Measurements from ENCODE around the gene NOL4L. TPM values are rescaled to one million over a fixed set of nuclear protein-coding genes. Genes with fewer than 3 reads are reported as not detected.

The NOL4L gene
- total RNA-seq, 2 donors from 2014 or later: 39.6 to 50.7 TPM

- peak; percentile 33 for DNase-seq
- Mint-ChIP-seq H3K9me3 (no peaks in the 10 kb centered on the region), H3K4me3 (no peak overlapping the region), H3K27ac (no peak overlapping the region), H3K36me3 (ENCODE audit: low read depth) (peaks cover 46% of the 10 kb centered on the region), H3K4me1 (peaks cover 40% of the 10 kb centered on the region), H3K27me3 (ENCODE audit: insufficient read depth) (no peaks in the 10 kb centered on the region)
- WGBS, 2 experiments (ENCODE audit: insufficient coverage in 1 of 2, insufficient read length in 1 of 2): 93 to 96% methylated on average over 7 of the region's 10 CpGs
- TF ChIP-seq, protein P1, sequence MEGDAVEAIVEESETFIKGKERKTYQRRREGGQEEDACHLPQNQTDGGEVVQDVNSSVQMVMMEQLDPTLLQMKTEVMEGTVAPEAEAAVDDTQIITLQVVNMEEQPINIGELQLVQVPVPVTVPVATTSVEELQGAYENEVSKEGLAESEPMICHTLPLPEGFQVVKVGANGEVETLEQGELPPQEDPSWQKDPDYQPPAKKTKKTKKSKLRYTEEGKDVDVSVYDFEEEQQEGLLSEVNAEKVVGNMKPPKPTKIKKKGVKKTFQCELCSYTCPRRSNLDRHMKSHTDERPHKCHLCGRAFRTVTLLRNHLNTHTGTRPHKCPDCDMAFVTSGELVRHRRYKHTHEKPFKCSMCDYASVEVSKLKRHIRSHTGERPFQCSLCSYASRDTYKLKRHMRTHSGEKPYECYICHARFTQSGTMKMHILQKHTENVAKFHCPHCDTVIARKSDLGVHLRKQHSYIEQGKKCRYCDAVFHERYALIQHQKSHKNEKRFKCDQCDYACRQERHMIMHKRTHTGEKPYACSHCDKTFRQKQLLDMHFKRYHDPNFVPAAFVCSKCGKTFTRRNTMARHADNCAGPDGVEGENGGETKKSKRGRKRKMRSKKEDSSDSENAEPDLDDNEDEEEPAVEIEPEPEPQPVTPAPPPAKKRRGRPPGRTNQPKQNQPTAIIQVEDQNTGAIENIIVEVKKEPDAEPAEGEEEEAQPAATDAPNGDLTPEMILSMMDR (conservative IDR thresholded peaks at IDR 0.05): no peak
- no peak overlapping the region for H3K4me3 ChIP-seq (ENCODE audit: low read length)
- no peaks in the 10 kb centered on the region for H3K27me3 ChIP-seq (ENCODE audit: control insufficient read depth, insufficient read depth, low read length, poor library complexity, severe bottlenecking)
- peaks cover 61% of the 10 kb centered on the region for H3K36me3 ChIP-seq (ENCODE audit: control insufficient read depth, insufficient read depth, low read length)
- no peaks in the 10 kb centered on the region for H3K9me3 ChIP-seq (ENCODE audit: control insufficient read depth, low read length)
- H3K27ac ChIP-seq (ENCODE audit: low read depth, low read length): no peak overlapping the region
- H3K9ac ChIP-seq (ENCODE audit: extremely low read depth, low read length, poor library complexity, severe bottlenecking): no peak overlapping the region
- no peaks in the 10 kb centered on the region for H3K4me1 ChIP-seq (ENCODE audit: control insufficient read depth, insufficient read depth, low read length)
These were observed 142.3 kb downstream of the NOL4L start for GRCh38 chr20:32442630-32443373.

- Histone ChIP-seq H3K27ac (ENCODE audit: low read depth, low read length) (no peak overlapping the region), H3K27me3 (ENCODE audit: control insufficient read depth, insufficient read depth, low read length, poor library complexity, severe bottlenecking) (no peaks in the 10 kb centered on the region), H3K36me3 (ENCODE audit: control insufficient read depth, insufficient read depth, low read length) (peaks cover 62% of the 10 kb centered on the region), H3K9me3 (ENCODE audit: control insufficient read depth, low read length) (no peaks in the 10 kb centered on the region), H3K4me1 (ENCODE audit: control insufficient read depth, insufficient read depth, low read length) (no peaks in the 10 kb centered on the region), H3K9ac (ENCODE audit: extremely low read depth, low read length, poor library complexity, severe bottlenecking) (no peak overlapping the region), H3K4me3 (ENCODE audit: low read length) (no peak overlapping the region)
- WGBS, 2 experiments (ENCODE audit: insufficient coverage in 1 of 2, insufficient read length in 1 of 2): 95% methylated on average over 3 to 4 of the region's 4 CpGs
- Mint-ChIP-seq H3K4me3 (no peak overlapping the region), H3K27me3 (ENCODE audit: insufficient read depth) (no peaks in the 10 kb centered on the region), H3K4me1 (peaks cover 40% of the 10 kb centered on the region), H3K9me3 (no peaks in the 10 kb centered on the region), H3K36me3 (ENCODE audit: low read depth) (peaks cover 42% of the 10 kb centered on the region), H3K27ac (peak overlapping the region; percentile 15)
- TF ChIP-seq, protein P1 (conservative IDR thresholded peaks at IDR 0.05): no peak
- DNase-seq: peak; percentile 31
These were observed 143.5 kb downstream of the NOL4L start for GRCh38 chr20:32441638-32442037.

DNA sequence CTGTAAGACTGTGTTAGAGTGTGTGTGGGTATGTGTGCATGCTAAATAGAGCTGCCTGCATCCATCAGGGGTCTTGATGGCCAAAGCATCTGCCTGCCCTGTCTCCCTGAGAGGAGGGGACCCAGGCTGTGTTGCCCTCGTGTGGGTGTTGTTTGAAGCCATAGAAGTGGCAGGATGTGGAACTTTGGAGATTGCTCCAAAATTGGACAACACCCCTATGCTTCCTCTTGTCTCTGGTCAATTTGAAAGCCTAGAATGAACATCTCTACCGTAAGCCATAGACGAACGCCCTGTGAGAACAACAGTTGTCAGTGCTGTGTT, 144.4 kb downstream of the NOL4L start:
- Mint-ChIP-seq H3K27ac (peak overlapping the region; percentile 32), H3K9me3 (no peaks in the 10 kb centered on the region), H3K4me3 (no peak overlapping the region), H3K36me3 (ENCODE audit: low read depth) (peaks cover 49% of the 10 kb centered on the region), H3K4me1 (peaks cover 40% of the 10 kb centered on the region), H3K27me3 (ENCODE audit: insufficient read depth) (no peaks in the 10 kb centered on the region)
- Histone ChIP-seq H3K9ac (ENCODE audit: extremely low read depth, low read length, poor library complexity, severe bottlenecking) (no peak overlapping the region), H3K36me3 (ENCODE audit: control insufficient read depth, insufficient read depth, low read length) (peaks cover 66% of the 10 kb centered on the region), H3K27ac (ENCODE audit: low read depth, low read length) (no peak overlapping the region), H3K4me1 (ENCODE audit: control insufficient read depth, insufficient read depth, low read length) (no peaks in the 10 kb centered on the region), H3K9me3 (ENCODE audit: control insufficient read depth, low read length) (no peaks in the 10 kb centered on the region), H3K4me3 (ENCODE audit: low read length) (no peak overlapping the region), H3K27me3 (ENCODE audit: control insufficient read depth, insufficient read depth, low read length, poor library complexity, severe bottlenecking) (no peaks in the 10 kb centered on the region)
- TF ChIP-seq, protein P1 (conservative IDR thresholded peaks at IDR 0.05): no peak
- WGBS, 2 experiments (ENCODE audit: insufficient coverage in 1 of 2, insufficient read length in 1 of 2): 93% methylated on average over 3 to 4 of the region's 4 CpGs
- peak; percentile 29 for DNase-seq

Data from endodermal cell (in vitro differentiated cells).